ENCODE data around the gene PRR11.
A peak's percentile ranks its signal among the peaks of the same experiment; 100 is the strongest.
"Not testable (repeated sequence)": the region's sequence is repeated elsewhere in the genome, so short reads cannot be mapped to it uniquely, and the experiment has no call there.

PRR11 gene

DNA sequence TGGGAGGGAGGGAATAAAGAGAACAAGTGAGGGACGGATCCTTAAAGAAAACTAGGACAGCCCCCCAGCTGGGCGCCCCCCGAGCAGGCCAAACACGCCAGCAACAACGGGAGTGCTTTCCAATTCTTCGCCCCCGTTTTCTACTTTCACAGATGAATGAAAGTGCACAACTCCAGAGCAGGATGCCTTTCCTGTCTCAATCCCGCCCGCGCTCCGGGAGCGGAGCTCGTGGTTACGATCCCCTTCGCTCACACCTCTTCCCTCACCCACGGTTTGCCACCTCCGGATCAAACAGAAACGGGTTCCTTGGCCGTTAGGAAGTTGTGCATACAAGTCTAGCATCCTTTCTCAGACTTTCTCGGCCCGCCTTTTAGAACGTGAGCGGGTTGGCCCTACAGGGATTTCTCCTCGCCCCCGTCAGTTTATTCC is 1.2 kb upstream of the PRR11 start:
- peak; percentile 26 for DNase-seq

GRCh38 chr17:59154721-59155438 is 666 bp upstream of the PRR11 start, which contains the start of gene SKA2:
SKA2 (minus strand) TSS chr17:59155186; CDS start chr17:59155163, 23 bp downstream.
- peak; percentile 96 for DNase-seq

GRCh38 chr17:59160157-59161025 is 4.8 kb downstream of the PRR11 start:
- no peak for DNase-seq

DNA sequence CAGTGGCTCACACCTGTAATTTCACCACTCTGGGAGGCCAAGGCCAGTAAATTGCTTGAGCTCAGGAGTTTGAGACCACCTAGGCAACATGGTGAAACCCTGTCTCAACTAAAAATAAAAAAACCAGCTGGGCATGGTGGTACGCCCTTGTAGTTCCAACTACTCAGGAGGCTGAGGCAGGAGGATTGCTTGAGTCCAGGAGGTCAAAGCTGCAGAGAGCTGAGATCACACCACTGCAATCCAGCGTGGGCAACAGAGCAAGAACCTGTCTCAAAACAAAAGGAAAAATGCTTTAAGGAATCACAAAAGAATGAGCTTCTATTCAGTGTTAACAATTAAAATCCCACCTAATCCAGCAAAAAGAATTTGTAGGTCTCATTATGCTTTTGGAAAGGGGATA is 5.9 kb downstream of the PRR11 start:
- no peak for DNase-seq

DNA sequence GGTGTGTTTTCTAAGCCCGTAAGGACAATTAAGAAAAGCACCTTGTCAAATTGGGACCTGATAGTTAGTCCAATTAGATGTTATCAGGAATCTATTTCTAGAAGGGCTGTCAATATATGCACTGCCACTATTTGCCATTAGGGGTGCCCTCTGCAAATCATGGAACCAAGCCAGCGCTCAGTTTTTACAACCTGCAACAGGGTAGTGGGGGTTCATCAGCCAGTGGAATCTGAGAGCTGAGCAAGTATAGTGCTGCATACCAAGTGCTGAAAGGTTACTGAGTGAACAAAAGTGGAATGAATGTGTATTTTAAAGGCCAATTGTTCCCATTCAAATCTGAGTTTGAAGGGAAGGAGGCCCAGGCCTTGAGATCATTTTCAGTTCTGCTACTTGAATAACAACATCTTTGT is 10.4 kb downstream of the PRR11 start:
- DNase-seq: peak; percentile 30

DNA sequence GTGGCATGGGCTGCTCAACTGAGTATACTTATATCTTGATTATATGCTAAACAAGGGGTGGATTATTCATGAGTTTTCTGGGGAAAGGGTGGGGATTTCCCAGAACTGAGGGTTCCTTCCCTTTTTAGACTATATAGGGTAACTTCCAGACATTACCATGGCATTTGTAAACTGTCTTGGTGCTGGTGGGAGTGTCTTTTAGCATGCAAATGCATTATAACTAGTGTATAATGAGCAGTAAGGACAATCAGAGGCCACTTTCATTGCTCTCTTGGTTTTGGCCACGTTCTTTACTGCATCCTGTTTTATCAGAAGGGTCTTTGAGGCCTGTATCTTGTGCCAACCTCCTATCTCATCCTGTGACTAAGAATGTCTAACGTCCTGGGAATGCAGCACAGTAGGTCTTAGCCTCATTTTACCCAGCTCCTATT is 12.0 kb downstream of the PRR11 start:
- DNase-seq: no peak

DNA sequence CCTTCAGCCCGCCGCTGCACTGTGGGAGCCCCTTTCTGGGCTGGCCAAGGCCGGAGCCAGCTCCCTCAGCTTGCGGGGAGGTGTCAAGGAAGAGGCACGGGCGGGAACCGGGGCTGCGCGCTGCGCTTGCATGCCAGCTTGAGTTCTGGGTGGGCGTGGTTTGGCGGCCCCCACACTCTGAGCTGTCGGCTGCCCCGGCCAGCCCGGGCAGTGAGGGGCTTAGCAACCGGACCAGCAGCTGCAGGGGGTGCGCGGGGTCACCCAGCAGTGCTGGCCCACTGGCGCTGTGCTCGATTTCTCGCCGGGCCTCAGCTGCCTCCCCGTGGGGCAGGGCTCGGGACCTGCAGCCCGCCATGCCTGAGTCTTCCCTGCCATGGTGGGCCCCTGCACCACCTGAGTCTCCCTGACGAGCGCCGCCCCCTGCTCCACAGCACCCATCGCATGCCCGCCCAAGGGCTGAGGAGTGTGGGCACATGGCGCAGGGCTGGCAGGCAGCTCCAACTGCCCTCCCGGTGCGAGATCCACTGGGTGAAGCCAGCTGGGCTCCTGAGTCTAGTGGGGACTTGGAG is 17.0 kb downstream of the PRR11 start:
- DNase-seq: no peak

GRCh38 chr17:59174671-59175070 is 19.1 kb downstream of the PRR11 start:
- no peak for DNase-seq

- no peak for DNase-seq
Measured at GRCh38 chr17:59175076-59175475, 19.5 kb downstream of the PRR11 start.

DNA sequence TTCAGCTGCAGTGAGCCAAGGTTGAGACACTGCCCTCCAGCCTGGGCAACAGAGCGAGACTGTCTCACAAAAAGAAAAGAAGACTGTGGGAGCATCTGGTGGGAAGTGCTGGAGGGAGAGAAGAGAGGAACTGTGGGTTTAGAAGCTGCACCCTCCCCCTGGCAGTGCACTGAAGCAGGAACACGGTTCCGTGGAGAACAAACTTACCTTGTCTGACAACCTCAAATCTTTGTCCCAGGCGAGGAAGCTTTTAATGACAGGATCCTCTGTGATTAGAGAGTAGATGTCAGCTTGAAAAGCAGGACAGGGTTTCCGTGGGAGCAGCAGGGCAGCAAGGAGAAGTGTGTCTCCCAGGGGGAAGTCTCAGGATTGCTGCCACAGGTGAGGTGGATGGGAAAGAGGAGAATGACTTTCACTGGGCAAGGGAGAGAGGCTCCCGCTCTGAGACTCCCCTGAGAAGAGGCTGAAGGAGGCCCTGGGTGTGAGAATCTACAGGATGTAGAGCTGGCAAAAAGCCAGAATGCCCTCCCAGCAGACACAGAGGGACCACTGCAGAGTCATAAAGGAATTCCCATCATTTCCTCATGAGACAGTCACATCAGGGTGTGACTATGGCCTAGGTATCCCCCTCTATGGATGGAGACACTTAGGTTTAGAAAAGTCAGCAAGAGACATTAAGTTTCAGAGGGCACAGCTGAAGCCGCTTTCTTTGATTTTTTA is 22.9 kb downstream of the PRR11 start:
- DNase-seq: no peak

DNA sequence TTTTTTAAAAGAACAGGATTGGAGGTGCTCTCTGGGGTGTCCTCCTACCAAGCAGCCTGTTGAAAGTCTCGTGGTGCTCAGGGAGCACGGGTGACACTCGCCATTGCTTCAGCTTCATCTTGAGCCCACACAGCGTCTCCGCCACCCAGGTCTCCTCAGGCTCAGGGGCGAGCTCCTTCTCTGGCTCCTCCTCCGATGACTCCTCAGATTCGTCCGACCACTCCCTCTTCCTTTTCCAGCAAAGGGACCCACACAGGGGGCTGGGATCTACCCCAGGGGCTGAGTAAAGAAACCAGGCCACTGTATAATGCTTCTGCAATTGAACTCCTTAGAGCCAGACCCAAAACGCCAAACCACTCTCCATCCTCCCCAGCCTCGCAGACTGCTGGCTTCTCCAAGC is 24.1 kb downstream of the PRR11 start:
- not testable (repeated sequence) for DNase-seq

- no peak for DNase-seq
Measured at GRCh38 chr17:59180626-59181025, 25.1 kb downstream of the PRR11 start.

- DNase-seq: no peak
Measured at GRCh38 chr17:59181481-59181880, 25.9 kb downstream of the PRR11 start.

DNA sequence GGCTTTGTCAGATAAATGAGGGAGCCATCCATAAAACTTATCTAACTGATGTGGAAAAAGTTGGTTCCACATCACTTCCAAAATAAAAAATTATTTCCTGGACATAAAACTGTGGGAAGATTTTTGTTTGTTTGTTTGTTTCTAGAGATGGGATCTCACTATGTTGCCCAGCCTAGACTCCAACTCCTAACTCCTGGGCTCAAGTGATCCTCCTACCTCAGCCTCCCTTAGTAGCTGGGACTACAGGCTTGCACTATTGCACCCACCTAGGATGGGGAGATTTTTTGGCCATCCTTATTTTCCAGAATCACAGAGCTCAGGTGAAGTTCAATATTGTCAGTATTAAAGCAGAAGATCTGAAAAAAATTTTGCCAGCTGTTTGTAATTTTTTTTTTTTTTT is 30.5 kb downstream of the PRR11 start:
- no peak for DNase-seq

DNA sequence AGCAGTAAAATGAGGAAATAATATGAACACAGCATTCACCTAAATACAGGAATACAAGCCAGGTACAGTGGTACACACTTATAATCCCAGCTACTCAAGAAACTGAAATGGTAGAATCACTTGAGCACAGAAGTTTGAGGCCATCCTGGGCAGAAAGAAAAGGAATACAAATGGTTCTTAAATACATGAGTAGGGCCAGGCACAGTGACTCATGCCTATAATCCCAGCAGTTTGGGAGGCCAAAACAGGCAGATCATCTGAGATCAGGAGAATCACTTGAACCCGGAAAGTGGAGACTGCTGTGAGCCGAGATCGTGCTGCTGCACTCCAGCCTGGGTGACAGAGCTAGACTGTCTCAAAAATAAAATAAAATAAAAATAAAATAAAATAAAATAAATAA is 31.3 kb downstream of the PRR11 start:
- no peak for DNase-seq

- no peak for DNase-seq
Measured at GRCh38 chr17:59190806-59191205, 35.3 kb downstream of the PRR11 start.

DNA sequence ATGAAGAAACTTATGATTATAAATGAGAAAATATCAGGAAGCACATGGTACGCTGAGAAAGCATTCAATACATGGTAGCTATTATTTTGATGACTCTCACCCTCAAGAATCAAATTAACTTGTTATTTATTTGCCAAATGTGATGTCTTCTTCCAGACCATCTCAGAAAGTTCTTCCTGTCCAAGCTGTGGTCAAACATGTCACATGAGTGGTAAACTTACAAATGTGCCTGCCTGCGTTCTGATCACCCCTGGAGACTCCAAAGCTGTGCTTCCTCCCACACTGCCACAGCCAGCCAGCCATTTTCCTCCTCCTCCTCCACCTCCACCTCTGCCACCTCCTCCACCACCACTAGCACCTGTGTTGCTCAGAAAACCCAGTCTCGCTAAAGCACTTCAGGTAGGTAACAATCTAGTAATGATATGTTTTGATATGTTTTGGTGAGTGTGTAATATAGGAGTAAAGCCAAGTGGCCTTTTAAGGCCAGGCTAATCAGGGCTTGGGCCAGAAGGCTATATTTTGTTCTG is 37.9 kb downstream of the PRR11 start:
- no peak for DNase-seq

GRCh38 chr17:59199398-59199797 is 43.9 kb downstream of the PRR11 start:
- DNase-seq: no peak

GRCh38 chr17:59202320-59202719 is 46.8 kb downstream of the PRR11 start:
- no peak for DNase-seq

- no peak for DNase-seq
Measured at GRCh38 chr17:59219370-59219769, 63.8 kb downstream of the PRR11 start.

DNA sequence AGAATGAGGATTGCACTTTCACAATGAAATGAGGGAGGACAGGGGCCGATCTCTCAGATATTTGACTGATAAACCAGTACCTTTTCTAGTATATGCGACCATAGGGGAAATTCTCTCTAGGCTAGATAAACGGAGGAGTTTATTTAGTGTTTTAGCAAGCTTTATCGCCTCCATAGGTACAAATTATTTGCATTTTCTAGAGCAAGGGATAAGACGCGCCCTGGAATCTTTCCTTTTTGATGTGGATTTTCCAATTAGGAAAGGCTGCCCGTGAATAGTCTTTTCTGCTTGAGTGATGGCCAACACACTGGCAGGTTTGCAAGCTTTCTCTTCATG is 64.4 kb downstream of the PRR11 start:
- DNase-seq: no peak

- DNase-seq: peak; percentile 98
Measured at GRCh38 chr17:59220328-59221158, 65.0 kb downstream of the PRR11 start, which contains the start of gene GDPD1. GDPD1 (plus strand) TSS chr17:59220511; CDS start chr17:59220610, 99 bp downstream.

All from activated naive CD4-positive, alpha-beta T cell treated with anti-CD3 and anti-CD28 coated beads, Interleukin-2, amount 50 U/mL, for 16 hours (primary cell).